Stimulated activated CD8-positive, alpha-beta memory T cell treated with anti-CD3 and anti-CD28 coated beads, Interleukin-15, amount 100 ng/mL, for 4 hours (primary cell): ENCODE measurements around the gene BCAS3.

Experiments
- DNase-seq, 2 donors: peaks; one replicate each; pipeline ENCODE4 v3.0.0-alpha.2; 2020; ENCODE audit warnings: low read depth in 2 of 2

Gene BCAS3

GRCh38 chr17:61064087-61064951 lies 386.7 kb downstream of the BCAS3 start:
- DNase-seq = no peak

- DNase-seq = no peak
Measured at GRCh38 chr17:61065263-61065773, 387.7 kb downstream of the BCAS3 start.

GRCh38 chr17:61066062-61066461 lies 388.4 kb downstream of the BCAS3 start:
- no peak for DNase-seq

- no peak for DNase-seq
Measured at GRCh38 chr17:61070649-61071048, 393.0 kb downstream of the BCAS3 start.

GRCh38 chr17:61072648-61073047 lies 395.0 kb downstream of the BCAS3 start:
- DNase-seq = no peak

- DNase-seq = no peak
Measured at GRCh38 chr17:61073131-61073530, 395.5 kb downstream of the BCAS3 start.

GRCh38 chr17:61073799-61074513 lies 396.3 kb downstream of the BCAS3 start:
- DNase-seq = no peak

- DNase-seq = no peak
Measured at GRCh38 chr17:61075988-61076387, 398.3 kb downstream of the BCAS3 start.

GRCh38 chr17:61076621-61077031 lies 399.0 kb downstream of the BCAS3 start:
- DNase-seq = no peak

- DNase-seq = no peak
Measured at GRCh38 chr17:61081959-61082358, 404.3 kb downstream of the BCAS3 start.

GRCh38 chr17:61084260-61084659 lies 406.6 kb downstream of the BCAS3 start:
- DNase-seq = no peak

GRCh38 chr17:61087024-61087423 lies 409.4 kb downstream of the BCAS3 start:
- DNase-seq = no peak

GRCh38 chr17:61088556-61088955 lies 410.9 kb downstream of the BCAS3 start:
- no peak for DNase-seq

- no peak for DNase-seq
Measured at GRCh38 chr17:61091096-61091495, 413.4 kb downstream of the BCAS3 start.

- DNase-seq = no peak
Measured at GRCh38 chr17:61097781-61098180, 420.1 kb downstream of the BCAS3 start.

GRCh38 chr17:61106354-61106753 lies 428.7 kb downstream of the BCAS3 start:
- DNase-seq = no peak

GRCh38 chr17:61116577-61116976 lies 438.9 kb downstream of the BCAS3 start:
- no peak for DNase-seq

- no peak for DNase-seq
Measured at GRCh38 chr17:61117983-61118382, 440.3 kb downstream of the BCAS3 start.

GRCh38 chr17:61118871-61119270 lies 441.2 kb downstream of the BCAS3 start:
- no peak for DNase-seq

- DNase-seq = no peak
Measured at GRCh38 chr17:61122326-61122913, 444.8 kb downstream of the BCAS3 start.

- no peak for DNase-seq
Measured at GRCh38 chr17:61124562-61124961, 446.9 kb downstream of the BCAS3 start.

- DNase-seq = no peak
Measured at GRCh38 chr17:61126473-61127249, 449.0 kb downstream of the BCAS3 start.
